ENCODE data around the gene TMED1. TPM values are rescaled to one million over a fixed set of nuclear protein-coding genes. Genes with fewer than 3 reads are reported as not detected.

Gene TMED1
- total and polyA plus RNA-seq, 9 of the 15 experiments (the other 6 are each of a cell fraction or from before 2014, with no cell fraction given): 0.86 to 30.2 (median 23.5) TPM

GRCh38 chr19:10811391-10812111, 24.5 kb downstream of the TMED1 start (continued):
- TF ChIP-seq THAP7 (CRISPR knock-in tag; IDR thresholded peaks at IDR 0.05): no peak
- no peak for TF ChIP-seq CEBPZ (IDR thresholded peaks at IDR 0.05; ENCODE audit: borderline replicate concordance, low read depth, low read length)
- no peak for TF ChIP-seq TEAD2 (tag; IDR thresholded peaks at IDR 0.05)
- no peak for TF ChIP-seq BRD4 (IDR thresholded peaks at IDR 0.05)
- TF ChIP-seq YBX1 (IDR thresholded peaks at IDR 0.05): no peak
- no peak for TF ChIP-seq ZZZ3 (IDR thresholded peaks at IDR 0.05)
- TF ChIP-seq ZNF79 (CRISPR knock-in tag; IDR thresholded peaks at IDR 0.05; ENCODE audit: low read depth): no peak
- TF ChIP-seq ELK1 (CRISPR knock-in tag; IDR thresholded peaks at IDR 0.05): no peak
- no peak for TF ChIP-seq ZNF23 (CRISPR knock-in tag; IDR thresholded peaks at IDR 0.05)
- no peak for TF ChIP-seq SIN3A (IDR thresholded peaks at IDR 0.05; ENCODE audit: borderline replicate concordance in 2 of 2, control insufficient read depth in 1 of 2, low read depth in 2 of 2, low read length in 2 of 2)
- no peak for TF ChIP-seq SAFB2 (IDR thresholded peaks at IDR 0.05; ENCODE audit: borderline replicate concordance, low read depth, low read length, severe bottlenecking)
- no peak for TF ChIP-seq ZNF140 (CRISPR knock-in tag; IDR thresholded peaks at IDR 0.05)
- TF ChIP-seq GABPB2 (CRISPR knock-in tag; conservative IDR thresholded peaks at IDR 0.05): no peak
- TF ChIP-seq KDM1A (IDR thresholded peaks at IDR 0.05): peak; percentile 23 to 43; a peak in 1 of 4 replicates
- TF ChIP-seq ZNF175 (CRISPR knock-in tag; IDR thresholded peaks at IDR 0.05; ENCODE audit: low read depth): no peak
- TF ChIP-seq PYGO2 (tag; IDR thresholded peaks at IDR 0.05): no peak
- TF ChIP-seq U2AF2 (optimal IDR thresholded peaks at IDR 0.05; ENCODE audit: low read depth, low read length): no peak
- TF ChIP-seq E2F4 (CRISPR knock-in tag; IDR thresholded peaks at IDR 0.05; ENCODE audit: low read depth): no peak
- no peak for TF ChIP-seq HDAC8 (tag; IDR thresholded peaks at IDR 0.05)
- no peak for TF ChIP-seq NUFIP1 (IDR thresholded peaks at IDR 0.05; ENCODE audit: partially characterized antibody)
- TF ChIP-seq ZNF507 (tag; conservative IDR thresholded peaks at IDR 0.05): no peak
- TF ChIP-seq HNRNPH1 (optimal IDR thresholded peaks at IDR 0.05; ENCODE audit: low read depth, low read length): no peak
- 0 out of 2 replicates have a peak, but pooled peaks have one; percentile 12 for TF ChIP-seq L3MBTL2 (IDR thresholded peaks at IDR 0.05)

All from K562 (cell line).